Esophagus squamous epithelium (tissue), 4 donors: ENCODE data around the gene SIAE.

Source experiments
- CTCF ChIP-seq, 6 experiments: fragments of 450-650 bp in 4 of 6; fragments of 200-600 bp in 2 of 6; sonication (generic) in 2 of 6; IDR thresholded peaks; one replicate each; pipeline ENCODE4 v1.5.1; 2016 to 2019; ENCODE audit warnings: antibody characterized with exemption in 6 of 6, mild to moderate bottlenecking in 4 of 6, moderate library complexity in 4 of 6
- POLR2A ChIP-seq, 4 donors: fragments of 450-650 bp; IDR thresholded peaks; one replicate each; pipeline ENCODE4 v1.6.1; 2017; ENCODE audit warnings: antibody characterized with exemption in 4 of 4, mild to moderate bottlenecking in 4 of 4, moderate library complexity in 3 of 4

- TF ChIP-seq CTCF (IDR thresholded peaks at IDR 0.05): peak; percentile 62 to 85 (median 80)
- TF ChIP-seq POLR2A (IDR thresholded peaks at IDR 0.05): no peak
Observed at GRCh38 chr11:124669193-124669592, 4.3 kb downstream of the SIAE start.
